Right lobe of liver (tissue), 4 donors: ENCODE results near the gene TMEM151B.

Experiments
- CTCF ChIP-seq, 4 donors: fragments of 200-600 bp in 3 of 4; fragments of 450-650 bp in 1 of 4; IDR thresholded peaks; one replicate each; pipeline versions ENCODE4 v1.5.1 to v1.8.0; 2016 to 2022; ENCODE audit warnings: antibody characterized with exemption in 4 of 4, mild to moderate bottlenecking in 2 of 4
- POLR2A ChIP-seq: fragments of 450-650 bp; IDR thresholded peaks from one replicate; pipeline ENCODE4 v1.6.1; 2017; ENCODE audit warnings: antibody characterized with exemption, mild to moderate bottlenecking
- donor health status: DM: no; HTN: no; CAD: no.
- donor health status: DM: no; HTN: no; CAD: no.
- donor health status: DM: no; HTN: yes; CAD: no.

- no peak for TF ChIP-seq CTCF (IDR thresholded peaks at IDR 0.05)
- no peak for TF ChIP-seq POLR2A
Measured at GRCh38 chr6:44294832-44295791, 24.9 kb downstream of the TMEM151B start.
